ENCODE measurements around the gene ST6GALNAC3. TPM values are rescaled to one million over a fixed set of nuclear protein-coding genes. Genes with fewer than 3 reads are reported as not detected.

ST6GALNAC3 gene
- total RNA-seq, 1 donor from 2014 or later: 23.6 TPM

GRCh38 chr1:76144247-76144646 lies 69.7 kb downstream of the ST6GALNAC3 start:
- no peaks in the 10 kb centered on the region for H3K9me3 Mint-ChIP-seq
- TF ChIP-seq CTCF (IDR thresholded peaks at IDR 0.05) (no peak), EZH2 (IDR thresholded peaks at IDR 0.05) (no peak), EZH2phosphoT487 (IDR thresholded peaks at IDR 0.05) (no peak)
- peaks cover 40% of the 10 kb centered on the region for H3K4me1 Mint-ChIP-seq
- Histone ChIP-seq H2AFZ (replicated peaks) (no peak overlapping the region), H3K4me2 (no peak overlapping the region), H3K4me1 (peaks cover 34% of the 10 kb centered on the region), H3K36me3 (no peaks in the 10 kb centered on the region), H3K9ac (no peak overlapping the region), H3K9me3 (ENCODE audit: low read depth) (no peaks in the 10 kb centered on the region), H3K79me2 (ENCODE audit: low read depth) (no peaks in the 10 kb centered on the region), H3K4me3 (no peak overlapping the region), H4K20me1 (ENCODE audit: low read depth) (no peaks in the 10 kb centered on the region), H3K27me3 (no peaks in the 10 kb centered on the region), H3F3A (ENCODE audit: low read depth) (peaks cover 12% of the 10 kb centered on the region), H3K27ac (no peak overlapping the region)
- H3K27me3 Mint-ChIP-seq (ENCODE audit: insufficient read depth, low read depth): no peaks in the 10 kb centered on the region
- no peak overlapping the region for H3K27ac Mint-ChIP-seq
- H3K4me3 Mint-ChIP-seq: no peak overlapping the region
- peaks cover 2% of the 10 kb centered on the region for H3K36me3 Mint-ChIP-seq
- DNase-seq (ENCODE audit: low spot score): no peak

GRCh38 chr1:76145332-76145731 lies 70.8 kb downstream of the ST6GALNAC3 start:
- Histone ChIP-seq H3F3A (ENCODE audit: low read depth) (peaks cover 1% of the 10 kb centered on the region), H3K79me2 (ENCODE audit: low read depth) (no peaks in the 10 kb centered on the region), H3K4me1 (peaks cover 26% of the 10 kb centered on the region), H3K27ac (no peak overlapping the region), H3K36me3 (no peaks in the 10 kb centered on the region), H3K9ac (no peak overlapping the region), H4K20me1 (ENCODE audit: low read depth) (no peaks in the 10 kb centered on the region), H3K4me3 (no peak overlapping the region), H2AFZ (replicated peaks) (no peak overlapping the region), H3K4me2 (no peak overlapping the region), H3K27me3 (no peaks in the 10 kb centered on the region), H3K9me3 (ENCODE audit: low read depth) (no peaks in the 10 kb centered on the region)
- Mint-ChIP-seq H3K9me3 (no peaks in the 10 kb centered on the region), H3K27ac (no peak overlapping the region), H3K4me3 (no peak overlapping the region), H3K4me1 (peaks cover 31% of the 10 kb centered on the region), H3K27me3 (ENCODE audit: insufficient read depth, low read depth) (no peaks in the 10 kb centered on the region), H3K36me3 (peaks cover 2% of the 10 kb centered on the region)
- DNase-seq (ENCODE audit: low spot score): no peak
- no peak for TF ChIP-seq EZH2phosphoT487 (IDR thresholded peaks at IDR 0.05)
- no peak for TF ChIP-seq CTCF (IDR thresholded peaks at IDR 0.05)
- TF ChIP-seq EZH2 (IDR thresholded peaks at IDR 0.05): no peak

- peaks cover 2% of the 10 kb centered on the region for H3K36me3 Mint-ChIP-seq
- H3K9me3 Mint-ChIP-seq: no peaks in the 10 kb centered on the region
Observed at GRCh38 chr1:76146184-76146583, 71.6 kb downstream of the ST6GALNAC3 start.

More at GRCh38 chr1:76146184-76146583, 71.6 kb downstream of the ST6GALNAC3 start:
- no peak overlapping the region for H3K4me3 ChIP-seq
- DNase-seq (ENCODE audit: low spot score): no peak
- Mint-ChIP-seq H3K27me3 (ENCODE audit: insufficient read depth, low read depth) (no peaks in the 10 kb centered on the region), H3K27ac (peak overlapping the region; percentile 34), H3K4me1 (peaks cover 29% of the 10 kb centered on the region), H3K4me3 (no peak overlapping the region)
- H3K9me3 ChIP-seq (ENCODE audit: low read depth): no peaks in the 10 kb centered on the region
- H2AFZ ChIP-seq (replicated peaks): no peak overlapping the region
- H3K27me3 ChIP-seq: no peaks in the 10 kb centered on the region
- H3K4me1 ChIP-seq: peaks cover 18% of the 10 kb centered on the region
- no peaks in the 10 kb centered on the region for H3K79me2 ChIP-seq (ENCODE audit: low read depth)
- H4K20me1 ChIP-seq (ENCODE audit: low read depth): no peaks in the 10 kb centered on the region
- H3K4me2 ChIP-seq: no peak overlapping the region
- no peak for TF ChIP-seq EZH2 (IDR thresholded peaks at IDR 0.05)
- no peak for TF ChIP-seq CTCF (IDR thresholded peaks at IDR 0.05)
- TF ChIP-seq EZH2phosphoT487 (IDR thresholded peaks at IDR 0.05): no peak
- no peaks in the 10 kb centered on the region for H3F3A ChIP-seq (ENCODE audit: low read depth)
- H3K27ac ChIP-seq: no peak overlapping the region
- H3K36me3 ChIP-seq: no peaks in the 10 kb centered on the region
- H3K9ac ChIP-seq: no peak overlapping the region
